ENCODE measurements around the gene STXBP6. TPM values are rescaled to one million over a fixed set of nuclear protein-coding genes. Genes with fewer than 3 reads are reported as not detected.
A peak's percentile ranks its signal among the peaks of the same experiment; 100 is the strongest.

STXBP6 gene
- total RNA-seq, 1 experiment from 2014 or later: 34.3 TPM

DNA sequence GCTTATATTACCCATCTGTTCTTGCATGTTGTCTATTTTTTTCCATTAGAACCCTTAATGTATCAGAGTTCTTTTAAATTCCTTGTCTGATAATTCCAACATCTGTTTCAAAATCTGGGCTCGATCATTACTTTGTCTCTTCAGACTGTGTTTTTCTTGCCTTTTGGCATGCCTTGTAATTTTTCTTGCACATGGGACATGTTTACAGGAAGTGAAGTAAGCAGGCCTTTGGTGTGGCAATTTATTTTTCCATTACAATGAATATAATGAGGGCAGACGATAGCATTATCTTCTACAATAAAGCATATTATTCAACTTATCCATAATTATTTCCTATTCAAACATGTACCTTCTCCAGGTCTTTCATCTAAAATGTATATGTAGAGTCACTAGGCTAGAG lies 48.3 kb downstream of the STXBP6 start:
- DNase-seq (ENCODE audit: low read depth, low spot score): no peak
- in situ Hi-C loops (cut with HindIII; ENCODE audit: low pct_unique_long_range_greater_than_20kb, low sequenced_read_pairs): no loop called here

DNA sequence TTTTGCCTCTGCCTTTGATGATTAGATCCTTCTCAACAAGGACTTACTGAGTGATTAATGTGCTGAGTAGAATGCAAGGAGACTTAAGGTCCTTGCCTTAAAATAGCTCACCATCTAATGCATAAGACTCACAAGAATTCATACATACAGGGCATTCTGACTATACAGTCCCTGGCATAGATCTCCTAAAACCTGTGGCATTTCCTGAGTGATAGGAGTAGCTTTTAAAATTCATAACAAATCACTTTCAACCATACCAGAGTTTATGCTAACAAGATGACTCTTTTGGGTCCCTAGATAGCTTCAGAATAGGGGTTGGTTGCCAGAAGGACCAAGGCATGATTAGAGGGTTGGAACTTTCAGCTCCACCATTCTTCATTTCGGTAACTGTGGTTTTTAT lies 48.8 kb downstream of the STXBP6 start:
- no peak for DNase-seq (ENCODE audit: low read depth, low spot score)
- in situ Hi-C loops (cut with HindIII; ENCODE audit: low pct_unique_long_range_greater_than_20kb, low sequenced_read_pairs): no loop called here

DNA sequence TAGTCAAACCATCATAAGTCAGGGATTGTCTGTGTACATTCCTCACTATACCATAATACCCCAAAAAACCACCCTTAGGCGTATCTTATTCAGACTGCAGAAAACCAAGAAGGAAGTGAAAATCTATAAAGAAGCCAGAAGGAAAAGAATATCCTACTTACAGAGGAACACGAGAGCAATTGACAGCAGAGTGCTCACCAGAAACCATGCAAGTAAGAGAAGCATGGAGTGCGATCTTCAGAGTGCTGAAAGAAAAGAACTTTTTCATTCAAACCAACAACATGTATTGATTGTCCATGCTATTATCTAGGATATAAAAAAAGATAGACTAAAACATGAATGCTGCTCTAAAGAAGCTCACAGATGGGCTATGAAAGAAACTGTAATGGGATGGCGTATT lies 50.8 kb downstream of the STXBP6 start:
- in situ Hi-C loops (cut with HindIII; ENCODE audit: low pct_unique_long_range_greater_than_20kb, low sequenced_read_pairs): no loop called here
- DNase-seq (ENCODE audit: low read depth, low spot score): no peak

DNA sequence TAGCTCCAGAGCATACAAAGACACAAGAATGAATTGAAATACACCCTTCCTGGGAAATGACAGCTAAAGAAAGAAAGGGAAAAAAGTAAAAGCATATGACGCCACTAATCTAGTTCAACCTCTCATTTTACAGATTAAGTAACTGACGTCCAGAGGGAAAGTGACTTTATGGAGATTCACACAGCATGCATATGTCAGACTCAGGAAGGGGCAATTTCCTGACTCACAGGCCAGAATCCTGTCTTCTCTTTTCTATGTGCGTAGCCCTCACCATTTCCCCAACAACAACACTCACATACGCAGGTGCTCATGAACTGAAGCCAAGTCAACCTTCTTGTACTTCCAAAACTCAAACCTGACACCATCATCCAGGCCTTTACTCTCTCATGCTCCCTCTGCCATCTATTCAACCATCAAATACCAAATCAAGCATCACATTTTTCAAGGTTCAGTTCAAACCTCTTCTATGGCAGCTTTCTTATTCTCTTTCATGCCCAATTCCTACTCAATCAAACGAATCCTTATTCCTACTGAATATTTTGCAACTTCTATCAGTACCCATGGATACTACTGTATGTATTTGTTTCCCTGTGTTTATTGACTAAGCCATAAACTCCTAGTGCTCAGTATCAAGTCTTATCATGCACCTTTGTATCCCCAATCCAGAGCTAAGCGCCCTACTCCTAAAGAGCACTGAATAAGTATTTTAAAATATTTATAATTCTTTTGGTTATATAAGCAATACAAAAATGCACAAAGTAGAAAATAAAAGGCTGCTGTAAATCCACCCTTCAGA lies 52.8 kb downstream of the STXBP6 start:
- in situ Hi-C loops (cut with HindIII; ENCODE audit: low pct_unique_long_range_greater_than_20kb, low sequenced_read_pairs): no loop called here
- no peak for DNase-seq (ENCODE audit: low read depth, low spot score)

DNA sequence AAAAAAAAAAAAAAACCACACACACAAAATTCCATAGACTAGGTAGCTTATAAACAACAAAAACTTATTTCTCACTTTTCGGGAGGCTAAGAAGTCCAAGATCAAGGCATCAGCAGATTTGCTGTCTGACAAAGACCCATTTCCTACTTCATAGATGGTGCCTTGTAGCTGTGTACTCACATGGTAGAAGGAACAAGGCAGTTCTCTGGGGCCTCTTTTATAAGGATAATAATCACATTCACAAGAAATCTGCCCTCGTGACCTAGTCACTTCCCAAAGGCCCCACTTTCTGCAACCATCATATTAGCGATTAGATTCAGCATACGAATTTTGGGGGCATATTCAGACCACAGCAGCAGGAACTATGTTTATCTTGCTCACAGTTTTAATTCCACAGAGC lies 54.9 kb downstream of the STXBP6 start:
- DNase-seq (ENCODE audit: low read depth, low spot score): peak; percentile 91
- in situ Hi-C loops (cut with HindIII; ENCODE audit: low pct_unique_long_range_greater_than_20kb, low sequenced_read_pairs): no loop called here

DNA sequence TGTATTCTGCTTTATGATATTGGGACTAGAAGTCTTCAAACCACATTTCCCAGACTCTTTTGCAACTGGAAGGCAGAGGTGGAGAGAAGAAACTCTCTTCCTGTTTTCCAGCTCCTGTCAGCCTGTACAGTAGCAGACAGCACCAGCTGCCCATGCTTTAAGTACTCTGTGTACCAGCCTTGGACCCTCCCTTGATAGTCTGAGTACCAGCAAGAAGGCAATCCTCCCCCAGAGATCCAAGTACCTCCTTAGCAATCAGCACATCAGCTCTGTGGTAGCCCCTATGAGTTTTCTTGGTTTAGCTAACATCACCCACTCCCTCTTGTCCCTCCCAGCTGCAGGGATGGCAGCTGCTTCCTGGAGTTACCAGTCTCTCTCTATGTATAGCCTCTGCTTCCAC lies 56.3 kb downstream of the STXBP6 start:
- in situ Hi-C loops (cut with HindIII; ENCODE audit: low pct_unique_long_range_greater_than_20kb, low sequenced_read_pairs): no loop called here
- no peak for DNase-seq (ENCODE audit: low read depth, low spot score)

DNA sequence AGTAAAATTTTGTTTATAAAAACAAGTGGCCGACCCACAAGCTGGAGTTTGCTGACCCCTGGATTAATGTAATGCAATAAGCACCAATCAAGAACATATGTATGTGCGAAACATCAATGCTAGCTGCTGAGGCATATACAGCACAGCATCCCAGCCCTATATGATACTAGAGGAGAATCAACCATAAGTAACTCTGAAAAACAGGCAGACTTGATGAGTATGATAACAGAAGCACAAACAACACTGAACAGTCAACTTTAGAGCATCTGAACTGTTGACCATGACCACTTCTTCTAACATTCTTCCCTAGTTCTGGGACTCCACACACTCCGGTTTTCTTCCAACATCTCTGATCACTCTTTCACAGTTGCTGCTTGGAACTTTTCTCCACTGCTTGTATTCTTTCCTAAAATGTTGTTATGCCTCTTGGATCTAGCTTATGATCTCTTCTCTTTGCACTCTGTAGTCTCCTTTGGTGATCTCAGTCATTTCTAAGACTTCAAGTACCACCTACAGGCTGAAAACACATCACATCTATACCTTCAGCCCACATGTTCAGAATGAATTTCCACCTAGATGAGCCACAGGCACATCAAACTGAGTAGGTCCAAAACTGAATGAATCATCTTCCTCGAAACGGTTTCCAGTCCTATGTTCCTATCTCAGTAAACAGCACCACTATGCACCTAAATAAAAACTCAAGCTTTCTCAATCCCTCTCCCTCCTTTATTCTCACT lies 57.2 kb downstream of the STXBP6 start:
- DNase-seq (ENCODE audit: low read depth, low spot score): peak; percentile 25
- in situ Hi-C loops (cut with HindIII; ENCODE audit: low pct_unique_long_range_greater_than_20kb, low sequenced_read_pairs): no loop called here

DNA sequence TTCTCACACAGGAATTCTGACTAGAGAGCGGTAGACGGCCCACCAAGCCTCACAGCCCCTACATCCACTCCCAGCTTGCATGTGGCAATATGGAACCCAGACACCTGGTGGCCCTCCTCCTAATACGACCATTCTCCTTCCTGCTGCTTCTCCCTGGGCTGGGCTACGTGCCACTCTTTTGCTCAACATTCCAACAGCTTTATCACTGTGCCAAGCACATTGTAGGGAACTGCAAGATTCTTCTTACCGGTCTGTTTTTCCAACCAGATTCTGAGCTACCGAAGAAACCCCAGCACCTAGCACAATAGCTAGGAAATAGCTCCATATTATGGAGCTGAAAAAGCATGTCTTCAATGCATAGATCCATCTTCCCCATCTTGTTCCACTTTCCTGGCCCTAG lies 58.1 kb downstream of the STXBP6 start:
- in situ Hi-C loops (cut with HindIII; ENCODE audit: low pct_unique_long_range_greater_than_20kb, low sequenced_read_pairs): no loop called here
- no peak for DNase-seq (ENCODE audit: low read depth, low spot score)

DNA sequence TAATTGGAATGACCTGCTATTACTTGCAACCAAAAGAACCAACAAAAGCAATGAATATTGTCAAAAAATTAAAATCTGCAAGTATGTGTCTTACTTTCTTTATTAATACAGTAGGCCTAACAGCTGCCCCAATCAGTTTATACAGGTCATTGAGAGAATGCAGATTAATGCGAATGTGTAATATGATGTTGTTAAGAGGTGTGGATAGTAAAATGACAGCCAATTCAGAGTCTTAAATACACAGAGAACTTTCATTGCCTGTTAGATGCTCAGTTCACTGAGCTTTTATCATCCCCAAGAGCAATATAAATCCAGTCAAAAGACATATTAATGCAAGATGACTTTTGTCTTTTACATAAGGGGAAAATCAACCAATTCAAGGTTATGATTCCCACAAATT lies 58.7 kb downstream of the STXBP6 start:
- DNase-seq (ENCODE audit: low read depth, low spot score): no peak
- in situ Hi-C loops (cut with HindIII; ENCODE audit: low pct_unique_long_range_greater_than_20kb, low sequenced_read_pairs): no loop called here

DNA sequence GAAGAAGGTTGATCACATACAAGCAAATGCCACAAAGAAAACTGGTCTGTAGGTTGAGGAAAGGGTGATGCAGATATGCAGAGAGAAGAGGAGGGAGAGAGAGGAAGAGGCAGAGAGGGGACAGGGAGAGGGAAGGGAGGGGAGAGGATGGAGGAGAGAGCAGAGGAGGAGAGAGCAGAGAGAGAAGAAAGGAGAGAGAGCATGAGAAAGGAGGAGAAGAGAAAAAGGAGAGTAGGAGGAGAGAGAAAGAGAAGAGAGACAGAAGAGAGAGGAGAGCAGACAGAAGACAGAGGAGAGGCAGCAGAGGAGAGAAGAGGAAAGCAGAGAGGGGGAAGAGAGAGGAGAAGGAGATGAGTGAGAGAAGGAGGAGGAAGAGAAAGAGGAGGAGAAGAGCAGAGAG lies 59.2 kb downstream of the STXBP6 start:
- DNase-seq (ENCODE audit: low read depth, low spot score): no peak
- in situ Hi-C loops (cut with HindIII; ENCODE audit: low pct_unique_long_range_greater_than_20kb, low sequenced_read_pairs): no loop called here

DNA sequence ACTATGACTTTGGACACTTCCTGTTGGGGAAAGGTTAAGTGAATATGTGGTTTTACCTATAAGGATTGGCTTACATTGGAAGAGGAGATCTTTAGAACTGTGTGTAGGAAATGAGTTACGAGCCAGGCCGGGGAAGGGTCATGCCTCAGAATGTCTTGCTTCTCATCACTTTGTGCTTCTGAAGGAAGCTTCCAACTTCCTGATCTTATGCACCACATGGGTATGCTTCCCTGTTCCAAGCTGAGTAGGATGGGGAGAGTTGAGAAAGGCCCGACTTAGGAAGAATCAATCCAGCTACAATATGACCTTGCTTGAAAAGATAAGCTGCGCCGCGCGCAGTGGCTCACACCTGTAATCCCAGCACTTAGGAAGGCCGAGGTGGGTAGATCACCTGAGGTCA lies 59.9 kb downstream of the STXBP6 start:
- no peak for DNase-seq (ENCODE audit: low read depth, low spot score)
- in situ Hi-C loops (cut with HindIII; ENCODE audit: low pct_unique_long_range_greater_than_20kb, low sequenced_read_pairs): no loop called here

DNA sequence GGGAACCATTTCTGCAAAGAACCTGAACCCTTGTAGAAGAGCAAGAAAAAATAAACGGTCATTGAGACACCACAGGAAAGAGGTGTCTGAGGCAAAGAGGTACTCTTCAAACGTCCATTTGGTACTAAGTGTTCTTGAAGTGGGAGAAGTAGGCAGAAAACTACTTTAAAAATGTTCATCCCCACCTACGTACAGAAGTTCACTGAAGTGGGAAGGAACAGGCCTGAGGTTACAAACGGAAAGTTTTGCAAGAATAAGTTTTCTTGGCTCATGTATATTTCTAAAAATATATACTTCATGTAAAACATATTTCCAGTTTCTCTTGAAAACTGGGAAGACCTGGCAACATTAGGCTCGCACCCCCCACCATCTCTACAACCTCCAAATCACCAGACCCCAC lies 61.2 kb downstream of the STXBP6 start:
- in situ Hi-C loops (cut with HindIII; ENCODE audit: low pct_unique_long_range_greater_than_20kb, low sequenced_read_pairs): loop anchor here (10.0 kb wide), 1 partner anchor 46 kb away; no protein-coding TSS in a partner anchor

DNA sequence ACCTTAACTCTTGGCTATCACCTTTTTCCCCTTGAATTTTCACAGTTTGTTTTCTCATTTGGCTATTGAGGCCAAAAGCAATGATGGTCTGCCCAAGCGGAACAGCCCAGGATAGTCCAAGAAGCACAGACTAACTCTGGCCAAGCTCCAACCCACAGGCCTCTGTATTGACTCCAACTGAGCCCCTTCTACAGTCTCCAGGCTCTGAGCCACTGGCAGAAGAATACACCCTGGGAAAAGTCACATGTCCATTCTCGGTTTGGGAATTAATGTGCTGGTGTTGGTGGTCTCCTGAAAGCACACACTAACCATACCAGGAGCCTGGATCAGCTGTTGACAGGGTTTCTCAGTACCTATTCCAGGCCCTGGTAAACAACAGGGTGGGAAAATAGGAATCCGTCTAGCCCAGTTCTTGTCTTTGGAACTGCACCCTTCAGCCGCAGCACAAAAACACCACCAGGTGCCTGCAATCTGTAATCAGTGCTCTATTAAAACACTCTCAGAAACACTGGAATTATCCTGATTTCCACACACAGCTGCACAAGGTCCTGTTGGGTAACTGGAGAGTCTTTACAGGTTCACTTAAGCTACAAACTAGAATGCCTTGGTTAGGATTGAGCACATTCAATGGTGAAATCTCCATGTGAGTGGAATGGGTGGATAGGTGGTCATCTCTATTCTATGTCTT lies 63.6 kb downstream of the STXBP6 start:
- in situ Hi-C loops (cut with HindIII; ENCODE audit: low pct_unique_long_range_greater_than_20kb, low sequenced_read_pairs): loop anchor here (10.0 kb wide), 1 partner anchor 48 kb away; no protein-coding TSS in a partner anchor
- no peak for DNase-seq (ENCODE audit: low read depth, low spot score)

More for the DNA sequence above, 61.2 kb downstream of the STXBP6 start:
- no peak for DNase-seq (ENCODE audit: low read depth, low spot score)

DNA sequence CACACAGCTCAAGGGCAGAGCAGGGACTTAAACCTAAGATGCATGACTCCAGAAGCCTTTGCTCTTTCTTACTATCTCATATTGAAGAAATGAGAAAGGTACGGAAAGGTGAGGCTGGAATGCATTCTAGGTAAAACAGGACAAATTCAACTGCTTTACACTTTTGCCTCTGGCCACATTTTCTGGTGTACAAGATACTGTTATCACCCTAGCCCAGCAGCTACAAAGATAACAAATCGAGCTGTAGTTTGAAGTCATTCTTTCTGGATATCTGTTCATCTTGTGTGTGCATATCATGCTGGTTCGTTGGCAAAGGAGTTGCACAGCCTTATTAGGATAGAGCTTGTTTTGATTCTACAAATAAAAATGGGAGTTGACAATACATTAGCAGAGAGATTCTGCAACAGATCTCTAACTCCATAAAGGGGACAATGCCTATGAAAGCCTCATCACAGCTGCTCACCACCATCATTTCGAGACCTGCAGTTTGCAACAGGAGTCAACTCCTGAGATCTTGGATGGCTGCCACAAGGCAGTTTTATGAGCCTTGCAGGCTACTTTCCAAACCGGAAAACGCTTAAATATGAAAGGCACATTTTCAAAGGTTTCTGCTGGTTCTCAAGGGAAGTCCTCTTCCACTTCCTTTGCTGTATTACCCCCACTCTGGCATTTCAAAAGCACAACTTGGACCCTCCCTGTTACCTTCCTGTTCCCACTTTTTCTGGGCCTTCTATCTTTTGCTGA lies 64.9 kb downstream of the STXBP6 start:
- in situ Hi-C loops (cut with HindIII; ENCODE audit: low pct_unique_long_range_greater_than_20kb, low sequenced_read_pairs): loop anchor here (10.0 kb wide), 1 partner anchor 50 kb away; no protein-coding TSS in a partner anchor
- no peak for DNase-seq (ENCODE audit: low read depth, low spot score)

DNA sequence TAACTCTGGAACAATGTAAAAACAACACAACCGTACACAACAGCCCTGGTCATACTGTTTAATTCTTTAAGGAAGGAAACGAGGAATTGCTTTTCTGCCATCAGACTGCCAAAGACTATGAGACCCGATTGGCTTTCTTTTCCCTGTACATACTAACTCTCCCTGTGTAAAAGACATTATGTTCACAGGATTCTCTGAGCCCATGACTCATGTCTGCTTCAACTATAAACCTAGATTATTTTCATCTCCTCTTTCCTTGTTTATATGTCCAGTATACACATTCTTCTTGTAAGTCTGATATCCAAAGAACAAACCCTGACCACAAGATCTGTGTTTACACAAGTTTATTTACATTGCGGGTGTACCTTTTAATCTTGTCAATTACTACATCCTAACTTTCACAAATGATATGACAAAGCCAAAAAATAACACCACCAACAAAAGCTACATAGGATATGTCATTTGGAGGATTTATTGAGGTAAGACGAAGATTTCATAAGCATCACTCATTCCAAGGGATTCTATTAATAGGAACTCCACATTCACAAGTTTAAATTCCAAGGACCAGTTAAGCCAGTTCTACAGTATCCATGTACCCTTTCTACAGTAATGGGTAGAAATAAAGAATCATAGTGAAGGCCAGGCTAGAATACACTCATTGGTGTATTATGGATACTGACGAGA lies 67.3 kb downstream of the STXBP6 start:
- in situ Hi-C loops (cut with HindIII; ENCODE audit: low pct_unique_long_range_greater_than_20kb, low sequenced_read_pairs): loop anchor here (10.0 kb wide), 1 partner anchor 52 kb away; no protein-coding TSS in a partner anchor

DNA sequence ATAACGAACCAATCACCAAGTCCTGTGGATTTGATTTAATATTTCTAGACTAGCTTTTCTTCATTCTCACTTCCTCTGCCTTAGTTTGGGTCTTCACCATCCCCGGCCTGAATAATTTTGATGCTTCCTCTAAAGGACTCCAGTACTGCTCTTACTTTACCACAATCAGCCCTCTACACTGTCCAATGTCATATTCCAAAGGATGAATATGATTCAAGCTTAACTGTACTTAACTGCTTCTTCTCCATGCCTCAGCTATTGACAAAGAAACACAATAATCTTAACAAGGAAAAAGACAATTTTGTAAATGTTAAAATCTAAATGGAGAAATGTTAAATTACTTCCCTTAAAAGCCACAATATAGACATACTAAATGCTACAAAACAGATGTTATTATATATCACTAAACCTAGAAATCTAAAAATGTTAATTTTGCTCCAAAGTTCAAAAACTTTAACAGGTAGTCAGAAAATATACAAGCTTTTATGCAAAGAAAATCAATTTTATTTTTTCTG lies 70.2 kb downstream of the STXBP6 start:
- no peak for DNase-seq (ENCODE audit: low read depth, low spot score)
- in situ Hi-C loops (cut with HindIII; ENCODE audit: low pct_unique_long_range_greater_than_20kb, low sequenced_read_pairs): loop anchor here (10.0 kb wide), 1 partner anchor 55 kb away; no protein-coding TSS in a partner anchor

More for the DNA sequence above, 67.3 kb downstream of the STXBP6 start:
- DNase-seq (ENCODE audit: low read depth, low spot score): no peak

Measured in SK-MEL-5 (cell line).